WTC11 (cell line): ENCODE measurements around the gene DKK3. TPM values are rescaled to one million over a fixed set of nuclear protein-coding genes. Genes with fewer than 3 reads are reported as not detected.

Source experiments
- ATAC-seq: fragments of 200-7000 bp; cut with Tn5 transposase; 2 replicates; pipeline ENCODE4 v1.10.0; 2021; ENCODE audit warnings: mild to moderate bottlenecking, moderate library complexity
- CTCF ChIA-PET: fragments of 300-600 bp; sonication (Branson Sonifier 250); formaldehyde crosslinking; loops from one replicate; lab custom pipeline; 2021; ENCODE audit warnings: antibody characterized with exemption; lab: Charles Lee
- POLR2A ChIA-PET: fragments of 350-600 bp; sonication (Branson Sonifier 250); formaldehyde crosslinking; loops from one replicate; lab custom pipeline; 2021; ENCODE audit warnings: antibody characterized with exemption; lab: Charles Lee
- DNase-seq: peaks from one replicate; pipeline ENCODE4 v3.0.0; 2021; ENCODE audit warnings: low spot score
- H3K27ac Mint-ChIP-seq: 2 replicates; pipeline ENCODE4 v1.8.0; 2021; ENCODE audit warnings: mixed read lengths
- H3K27me3 Mint-ChIP-seq: 2 replicates; pipeline ENCODE4 v1.8.0; 2021; ENCODE audit warnings: low read depth, mild to moderate bottlenecking, moderate library complexity, mixed read lengths
- H3K36me3 Mint-ChIP-seq: 2 replicates; pipeline ENCODE4 v1.8.0; 2021; ENCODE audit warnings: mixed read lengths
- H3K4me1 Mint-ChIP-seq: 2 replicates; pipeline ENCODE4 v1.8.0; 2022; ENCODE audit warnings: mixed read lengths
- H3K4me3 Mint-ChIP-seq: 2 replicates; pipeline ENCODE4 v1.8.0; 2021; ENCODE audit warnings: mild to moderate bottlenecking, moderate library complexity, mixed read lengths
- H3K9me3 Mint-ChIP-seq: 2 replicates; pipeline ENCODE4 v1.8.0; 2021; ENCODE audit warnings: mixed read lengths
- CREM ChIP-seq: sonication (generic); formaldehyde crosslinking; IDR thresholded peaks from 2 replicates; pipeline ENCODE4 v1.8.1; 2022; ENCODE audit warnings: mild to moderate bottlenecking, missing genetic modification reagents, moderate library complexity
- FOXK1 ChIP-seq: sonication (generic); formaldehyde crosslinking; IDR thresholded peaks from 2 replicates; pipeline ENCODE4 v1.8.0; 2022; ENCODE audit warnings: mild to moderate bottlenecking, moderate library complexity, missing genetic modification reagents
- HMGA2 ChIP-seq: fragments of 250-450 bp; sonication (Bioruptor Pico); IDR thresholded peaks from 2 replicates; pipeline ENCODE4 v1.4.0; 2021; ENCODE audit warnings: mild to moderate bottlenecking, moderate library complexity
- JUN ChIP-seq: sonication (generic); formaldehyde crosslinking; IDR thresholded peaks from 2 replicates; pipeline ENCODE4 v1.8.0; 2023; ENCODE audit warnings: mild to moderate bottlenecking, missing genetic modification reagents
- MXD4 ChIP-seq: fragments of 250-450 bp; sonication (Bioruptor Pico); IDR thresholded peaks from 2 replicates; pipeline ENCODE4 v1.8.0; 2021; ENCODE audit warnings: mild to moderate bottlenecking, moderate library complexity, borderline replicate concordance
- RELA ChIP-seq: sonication (generic); formaldehyde crosslinking; IDR thresholded peaks from 2 replicates; pipeline ENCODE4 v1.8.1; 2022; ENCODE audit warnings: missing genetic modification reagents, mild to moderate bottlenecking, borderline replicate concordance
- ZNF232 ChIP-seq: sonication (generic); formaldehyde crosslinking; IDR thresholded peaks from 2 replicates; pipeline ENCODE4 v1.8.0; 2022; ENCODE audit warnings: mild to moderate bottlenecking, missing genetic modification reagents
- ZNF317 ChIP-seq: sonication (generic); formaldehyde crosslinking; IDR thresholded peaks from 2 replicates; pipeline ENCODE4 v1.8.1; 2023; ENCODE audit warnings: low read depth, mild to moderate bottlenecking, moderate library complexity, missing genetic modification reagents, borderline replicate concordance
- total RNA-seq: library from RNA; stranded (reverse); gene quantifications from 3 replicates; pipeline ENCODE4 v1.2.3, GENCODE V29; 2021
- TF ChIP-seq, protein P1 (sequence below): sonication (generic); formaldehyde crosslinking; IDR thresholded peaks from 2 replicates; pipeline ENCODE4 v1.8.0; 2022; ENCODE audit warnings: missing genetic modification reagents
- TF ChIP-seq, protein P2 (sequence below): fragments of 250-450 bp; sonication (Bioruptor Pico); IDR thresholded peaks from 2 replicates; pipeline ENCODE4 v2.1.2; 2022; ENCODE audit warnings: mild to moderate bottlenecking, moderate library complexity
- TF ChIP-seq, protein P3 (sequence below): fragments of 250-450 bp; sonication (Bioruptor Pico); IDR thresholded peaks from 2 replicates; pipeline ENCODE4 v1.9.0; 2021; ENCODE audit warnings: mild to moderate bottlenecking
- TF ChIP-seq, protein P4 (sequence below): sonication (generic); formaldehyde crosslinking; IDR thresholded peaks from 2 replicates; pipeline ENCODE4 v1.8.1; 2022; ENCODE audit warnings: low read depth, mild to moderate bottlenecking, moderate library complexity, missing genetic modification reagents, borderline replicate concordance
- TF ChIP-seq, protein P5 (sequence below): sonication (generic); formaldehyde crosslinking; IDR thresholded peaks from 2 replicates; pipeline ENCODE4 v1.8.1; 2022; ENCODE audit warnings: mild to moderate bottlenecking, missing genetic modification reagents, moderate library complexity, borderline replicate concordance
- TF ChIP-seq, protein P6 (sequence below): sonication (generic); formaldehyde crosslinking; IDR thresholded peaks from 2 replicates; pipeline ENCODE4 v1.8.1; 2023; ENCODE audit warnings: mild to moderate bottlenecking, missing genetic modification reagents, moderate library complexity
- TF ChIP-seq, protein P7 (sequence below): fragments of 250-450 bp; sonication (Bioruptor Pico); IDR thresholded peaks from 2 replicates; pipeline ENCODE4 v1.9.0; 2021; ENCODE audit warnings: moderate library complexity, mild to moderate bottlenecking, inconsistent platforms, borderline replicate concordance
- TF ChIP-seq, protein P8 (sequence below): fragments of 250-450 bp; sonication (Bioruptor Pico); IDR thresholded peaks from 2 replicates; pipeline ENCODE4 v1.8.0; 2021; ENCODE audit warnings: mild to moderate bottlenecking

DKK3 gene
- total RNA-seq, 1 experiment from 2014 or later = 17.6 TPM

DNA sequence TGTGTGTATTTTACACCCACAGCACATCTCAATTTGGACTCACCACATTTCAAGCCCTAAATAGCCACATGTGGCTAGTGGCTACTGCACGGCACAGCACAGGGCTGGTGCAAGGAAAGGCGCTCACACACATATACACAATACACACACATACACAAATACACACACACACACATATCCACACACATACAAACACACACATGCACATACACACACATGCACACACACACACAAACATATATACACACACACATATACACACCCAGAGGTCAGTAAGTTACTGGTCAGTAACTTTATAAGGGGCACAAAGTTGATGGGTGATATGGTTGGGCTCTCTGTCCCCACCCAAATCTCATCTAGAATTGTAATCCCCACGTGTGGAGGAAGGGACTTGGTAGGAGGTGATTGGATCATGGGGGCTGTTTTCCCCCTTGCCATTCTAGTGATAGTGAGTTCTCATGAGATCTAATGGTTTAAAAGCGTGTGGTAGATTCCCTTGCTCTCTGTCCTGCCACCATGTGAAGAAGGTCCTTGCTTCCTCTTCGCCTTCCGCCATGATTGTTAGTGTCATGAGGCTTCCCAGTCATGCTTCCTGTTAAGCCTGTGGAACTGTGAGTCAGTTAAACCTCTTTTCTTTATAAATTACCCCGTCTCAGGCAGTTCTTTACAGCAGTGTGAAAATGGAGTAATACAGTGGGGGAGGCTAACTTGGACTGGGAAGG is 37.6 kb upstream of the DKK3 start:
- Mint-ChIP-seq H3K4me1 (peaks cover 17% of the 10 kb centered on the region), H3K9me3 (peaks cover 11% of the 10 kb centered on the region), H3K27ac (no peak overlapping the region), H3K4me3 (no peak overlapping the region), H3K27me3 (peaks cover 2% of the 10 kb centered on the region; the same call in 1 of the 2 replicates), H3K36me3 (peaks cover 6% of the 10 kb centered on the region)
- ChIA-PET CTCF (interaction anchor here (0.9 to 2.2 kb wide), 3 partner anchors 37 to 242 kb away, joined by 4 to 47 read pairs (median 5); no protein-coding TSS in a partner anchor), POLR2A (interaction anchor here (0.7 kb wide), 1 partner anchor 241 kb away, joined by 4 read pairs; no protein-coding TSS in a partner anchor)
- TF ChIP-seq, protein P1, sequence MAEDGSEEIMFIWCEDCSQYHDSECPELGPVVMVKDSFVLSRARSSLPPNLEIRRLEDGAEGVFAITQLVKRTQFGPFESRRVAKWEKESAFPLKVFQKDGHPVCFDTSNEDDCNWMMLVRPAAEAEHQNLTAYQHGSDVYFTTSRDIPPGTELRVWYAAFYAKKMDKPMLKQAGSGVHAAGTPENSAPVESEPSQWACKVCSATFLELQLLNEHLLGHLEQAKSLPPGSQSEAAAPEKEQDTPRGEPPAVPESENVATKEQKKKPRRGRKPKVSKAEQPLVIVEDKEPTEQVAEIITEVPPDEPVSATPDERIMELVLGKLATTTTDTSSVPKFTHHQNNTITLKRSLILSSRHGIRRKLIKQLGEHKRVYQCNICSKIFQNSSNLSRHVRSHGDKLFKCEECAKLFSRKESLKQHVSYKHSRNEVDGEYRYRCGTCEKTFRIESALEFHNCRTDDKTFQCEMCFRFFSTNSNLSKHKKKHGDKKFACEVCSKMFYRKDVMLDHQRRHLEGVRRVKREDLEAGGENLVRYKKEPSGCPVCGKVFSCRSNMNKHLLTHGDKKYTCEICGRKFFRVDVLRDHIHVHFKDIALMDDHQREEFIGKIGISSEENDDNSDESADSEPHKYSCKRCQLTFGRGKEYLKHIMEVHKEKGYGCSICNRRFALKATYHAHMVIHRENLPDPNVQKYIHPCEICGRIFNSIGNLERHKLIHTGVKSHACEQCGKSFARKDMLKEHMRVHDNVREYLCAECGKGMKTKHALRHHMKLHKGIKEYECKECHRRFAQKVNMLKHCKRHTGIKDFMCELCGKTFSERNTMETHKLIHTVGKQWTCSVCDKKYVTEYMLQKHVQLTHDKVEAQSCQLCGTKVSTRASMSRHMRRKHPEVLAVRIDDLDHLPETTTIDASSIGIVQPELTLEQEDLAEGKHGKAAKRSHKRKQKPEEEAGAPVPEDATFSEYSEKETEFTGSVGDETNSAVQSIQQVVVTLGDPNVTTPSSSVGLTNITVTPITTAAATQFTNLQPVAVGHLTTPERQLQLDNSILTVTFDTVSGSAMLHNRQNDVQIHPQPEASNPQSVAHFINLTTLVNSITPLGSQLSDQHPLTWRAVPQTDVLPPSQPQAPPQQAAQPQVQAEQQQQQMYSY = no peak
- 0 out of 2 replicates have a peak, but pooled peaks have one; percentile 1 for TF ChIP-seq HMGA2 (CRISPR knock-in tag)
- ATAC-seq (no peak), DNase-seq (no peak)

DNA sequence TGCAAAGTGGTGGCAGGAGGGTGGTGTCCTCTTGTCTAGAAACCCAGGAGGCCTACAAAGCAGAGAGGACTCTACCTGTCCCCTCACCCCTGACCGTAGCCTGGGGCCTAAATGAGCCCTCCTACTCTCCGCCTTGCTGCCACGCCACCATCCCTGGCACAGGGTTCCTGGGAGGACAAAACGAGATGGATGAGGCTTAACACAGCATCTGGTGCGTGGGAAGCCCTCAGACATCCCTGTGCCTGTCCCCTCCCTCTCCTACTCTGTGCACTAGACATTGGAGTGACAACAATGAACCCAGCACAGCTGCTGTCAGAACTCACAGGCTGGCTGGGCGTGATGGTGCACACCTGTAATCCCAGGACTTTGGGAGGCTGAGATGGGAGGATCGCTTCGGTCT is 36.4 kb upstream of the DKK3 start:
- DNase-seq = no peak
- ChIA-PET CTCF (interaction anchor here (0.6 to 2.4 kb wide), 55 partner anchors 8 to 1017 kb away, joined by 3 to 27 read pairs (median 5); partner anchors contain the start of genes DKK3 and MICAL2), POLR2A (interaction anchor here (0.5 kb wide), 1 partner anchor 36 kb away, joined by 3 read pairs; no protein-coding TSS in a partner anchor)
- Mint-ChIP-seq H3K27ac (no peak overlapping the region), H3K9me3 (peaks cover 21% of the 10 kb centered on the region), H3K36me3 (peaks cover 11% of the 10 kb centered on the region), H3K27me3 (peaks cover 2% of the 10 kb centered on the region; the same call in 1 of the 2 replicates), H3K4me1 (peaks cover 9% of the 10 kb centered on the region), H3K4me3 (no peak overlapping the region)
- ATAC-seq = no peak
- no peak for TF ChIP-seq FOXK1
- no peak for TF ChIP-seq CREM
- TF ChIP-seq, protein P2, sequence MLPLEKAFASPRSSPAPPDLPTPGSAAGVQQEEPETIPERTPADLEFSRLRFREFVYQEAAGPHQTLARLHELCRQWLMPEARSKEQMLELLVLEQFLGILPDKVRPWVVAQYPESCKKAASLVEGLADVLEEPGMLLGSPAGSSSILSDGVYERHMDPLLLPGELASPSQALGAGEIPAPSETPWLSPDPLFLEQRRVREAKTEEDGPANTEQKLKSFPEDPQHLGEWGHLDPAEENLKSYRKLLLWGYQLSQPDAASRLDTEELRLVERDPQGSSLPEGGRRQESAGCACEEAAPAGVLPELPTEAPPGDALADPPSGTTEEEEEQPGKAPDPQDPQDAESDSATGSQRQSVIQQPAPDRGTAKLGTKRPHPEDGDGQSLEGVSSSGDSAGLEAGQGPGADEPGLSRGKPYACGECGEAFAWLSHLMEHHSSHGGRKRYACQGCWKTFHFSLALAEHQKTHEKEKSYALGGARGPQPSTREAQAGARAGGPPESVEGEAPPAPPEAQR = no peak
- no peak for TF ChIP-seq JUN (CRISPR knock-in tag)
- TF ChIP-seq RELA (CRISPR knock-in tag) = no peak
- TF ChIP-seq, protein P3, sequence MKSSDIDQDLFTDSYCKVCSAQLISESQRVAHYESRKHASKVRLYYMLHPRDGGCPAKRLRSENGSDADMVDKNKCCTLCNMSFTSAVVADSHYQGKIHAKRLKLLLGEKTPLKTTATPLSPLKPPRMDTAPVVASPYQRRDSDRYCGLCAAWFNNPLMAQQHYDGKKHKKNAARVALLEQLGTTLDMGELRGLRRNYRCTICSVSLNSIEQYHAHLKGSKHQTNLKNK (CRISPR knock-in tag) = no peak
- TF ChIP-seq, protein P4, sequence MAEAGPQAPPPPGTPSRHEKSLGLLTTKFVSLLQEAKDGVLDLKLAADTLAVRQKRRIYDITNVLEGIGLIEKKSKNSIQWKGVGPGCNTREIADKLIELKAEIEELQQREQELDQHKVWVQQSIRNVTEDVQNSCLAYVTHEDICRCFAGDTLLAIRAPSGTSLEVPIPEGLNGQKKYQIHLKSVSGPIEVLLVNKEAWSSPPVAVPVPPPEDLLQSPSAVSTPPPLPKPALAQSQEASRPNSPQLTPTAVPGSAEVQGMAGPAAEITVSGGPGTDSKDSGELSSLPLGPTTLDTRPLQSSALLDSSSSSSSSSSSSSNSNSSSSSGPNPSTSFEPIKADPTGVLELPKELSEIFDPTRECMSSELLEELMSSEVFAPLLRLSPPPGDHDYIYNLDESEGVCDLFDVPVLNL = no peak
- TF ChIP-seq, protein P5, sequence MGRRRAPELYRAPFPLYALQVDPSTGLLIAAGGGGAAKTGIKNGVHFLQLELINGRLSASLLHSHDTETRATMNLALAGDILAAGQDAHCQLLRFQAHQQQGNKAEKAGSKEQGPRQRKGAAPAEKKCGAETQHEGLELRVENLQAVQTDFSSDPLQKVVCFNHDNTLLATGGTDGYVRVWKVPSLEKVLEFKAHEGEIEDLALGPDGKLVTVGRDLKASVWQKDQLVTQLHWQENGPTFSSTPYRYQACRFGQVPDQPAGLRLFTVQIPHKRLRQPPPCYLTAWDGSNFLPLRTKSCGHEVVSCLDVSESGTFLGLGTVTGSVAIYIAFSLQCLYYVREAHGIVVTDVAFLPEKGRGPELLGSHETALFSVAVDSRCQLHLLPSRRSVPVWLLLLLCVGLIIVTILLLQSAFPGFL (CRISPR knock-in tag) = no peak
- TF ChIP-seq, protein P6, sequence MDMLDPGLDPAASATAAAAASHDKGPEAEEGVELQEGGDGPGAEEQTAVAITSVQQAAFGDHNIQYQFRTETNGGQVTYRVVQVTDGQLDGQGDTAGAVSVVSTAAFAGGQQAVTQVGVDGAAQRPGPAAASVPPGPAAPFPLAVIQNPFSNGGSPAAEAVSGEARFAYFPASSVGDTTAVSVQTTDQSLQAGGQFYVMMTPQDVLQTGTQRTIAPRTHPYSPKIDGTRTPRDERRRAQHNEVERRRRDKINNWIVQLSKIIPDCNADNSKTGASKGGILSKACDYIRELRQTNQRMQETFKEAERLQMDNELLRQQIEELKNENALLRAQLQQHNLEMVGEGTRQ (CRISPR knock-in tag) = no peak
- TF ChIP-seq, protein P1 = no peak
- TF ChIP-seq, protein P7, sequence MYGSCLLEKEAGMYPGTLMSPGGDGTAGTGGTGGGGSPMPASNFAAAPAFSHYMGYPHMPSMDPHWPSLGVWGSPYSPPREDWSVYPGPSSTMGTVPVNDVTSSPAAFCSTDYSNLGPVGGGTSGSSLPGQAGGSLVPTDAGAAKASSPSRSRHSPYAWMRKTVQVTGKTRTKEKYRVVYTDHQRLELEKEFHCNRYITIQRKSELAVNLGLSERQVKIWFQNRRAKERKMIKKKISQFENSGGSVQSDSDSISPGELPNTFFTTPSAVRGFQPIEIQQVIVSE = no peak
- no peak for TF ChIP-seq ZNF317 (CRISPR knock-in tag)
- TF ChIP-seq ZNF232 (CRISPR knock-in tag) = no peak
- TF ChIP-seq, protein P8, sequence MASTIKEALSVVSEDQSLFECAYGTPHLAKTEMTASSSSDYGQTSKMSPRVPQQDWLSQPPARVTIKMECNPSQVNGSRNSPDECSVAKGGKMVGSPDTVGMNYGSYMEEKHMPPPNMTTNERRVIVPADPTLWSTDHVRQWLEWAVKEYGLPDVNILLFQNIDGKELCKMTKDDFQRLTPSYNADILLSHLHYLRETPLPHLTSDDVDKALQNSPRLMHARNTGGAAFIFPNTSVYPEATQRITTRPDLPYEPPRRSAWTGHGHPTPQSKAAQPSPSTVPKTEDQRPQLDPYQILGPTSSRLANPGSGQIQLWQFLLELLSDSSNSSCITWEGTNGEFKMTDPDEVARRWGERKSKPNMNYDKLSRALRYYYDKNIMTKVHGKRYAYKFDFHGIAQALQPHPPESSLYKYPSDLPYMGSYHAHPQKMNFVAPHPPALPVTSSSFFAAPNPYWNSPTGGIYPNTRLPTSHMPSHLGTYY (CRISPR knock-in tag) = no peak
- no peak for TF ChIP-seq MXD4 (CRISPR knock-in tag)
